Measurements from ENCODE around the gene ASS1.

- no peak for TF ChIP-seq EP300 (IDR thresholded peaks at IDR 0.05)
- TF ChIP-seq, protein P1, sequence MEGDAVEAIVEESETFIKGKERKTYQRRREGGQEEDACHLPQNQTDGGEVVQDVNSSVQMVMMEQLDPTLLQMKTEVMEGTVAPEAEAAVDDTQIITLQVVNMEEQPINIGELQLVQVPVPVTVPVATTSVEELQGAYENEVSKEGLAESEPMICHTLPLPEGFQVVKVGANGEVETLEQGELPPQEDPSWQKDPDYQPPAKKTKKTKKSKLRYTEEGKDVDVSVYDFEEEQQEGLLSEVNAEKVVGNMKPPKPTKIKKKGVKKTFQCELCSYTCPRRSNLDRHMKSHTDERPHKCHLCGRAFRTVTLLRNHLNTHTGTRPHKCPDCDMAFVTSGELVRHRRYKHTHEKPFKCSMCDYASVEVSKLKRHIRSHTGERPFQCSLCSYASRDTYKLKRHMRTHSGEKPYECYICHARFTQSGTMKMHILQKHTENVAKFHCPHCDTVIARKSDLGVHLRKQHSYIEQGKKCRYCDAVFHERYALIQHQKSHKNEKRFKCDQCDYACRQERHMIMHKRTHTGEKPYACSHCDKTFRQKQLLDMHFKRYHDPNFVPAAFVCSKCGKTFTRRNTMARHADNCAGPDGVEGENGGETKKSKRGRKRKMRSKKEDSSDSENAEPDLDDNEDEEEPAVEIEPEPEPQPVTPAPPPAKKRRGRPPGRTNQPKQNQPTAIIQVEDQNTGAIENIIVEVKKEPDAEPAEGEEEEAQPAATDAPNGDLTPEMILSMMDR (IDR thresholded peaks at IDR 0.05): no peak
- TF ChIP-seq POLR2A (IDR thresholded peaks at IDR 0.05): no peak
Observed at GRCh38 chr9:130429381-130429780, 15.4 kb upstream of the ASS1 start.
